Activated CD8-positive, alpha-beta T cell treated with anti-CD3 and anti-CD28 coated beads for 36 hours (primary cell): Measurements from ENCODE around the gene NHS. TPM values are rescaled to one million over a fixed set of nuclear protein-coding genes. Genes with fewer than 3 reads are reported as not detected.

Source experiments
- ATAC-seq: fragments of 200-7000 bp; cut with Tn5 transposase; one replicate; pipeline ENCODE4 v1.10.0; 2021; ENCODE audit warnings: mild to moderate bottlenecking, moderate library complexity
- CTCF ChIA-PET: fragments of 350-600 bp; sonication (Branson Sonifier 250); formaldehyde crosslinking; loops from one replicate; lab custom pipeline; 2021; ENCODE audit warnings: antibody characterized with exemption; lab: Charles Lee
- POLR2A ChIA-PET: fragments of 350-600 bp; sonication (Branson Sonifier 250); formaldehyde crosslinking; loops from one replicate; lab custom pipeline; 2021; ENCODE audit warnings: antibody characterized with exemption; lab: Charles Lee
- DNase-seq: peaks from one replicate; pipeline ENCODE4 v3.0.0-alpha.2; 2020
- H3K27ac Mint-ChIP-seq: one replicate; pipeline ENCODE4 v1.8.0; 2021; ENCODE audit warnings: mild to moderate bottlenecking, mixed read lengths
- H3K27me3 Mint-ChIP-seq: one replicate; pipeline ENCODE4 v1.8.0; 2021; ENCODE audit warnings: mixed read lengths
- H3K36me3 Mint-ChIP-seq: one replicate; pipeline ENCODE4 v1.8.0; 2021; ENCODE audit warnings: low read depth, mixed read lengths
- H3K4me1 Mint-ChIP-seq: one replicate; pipeline ENCODE4 v1.8.0; 2021; ENCODE audit warnings: low read depth, mixed read lengths
- H3K4me3 Mint-ChIP-seq: one replicate; pipeline ENCODE4 v1.8.0; 2021; ENCODE audit warnings: mild to moderate bottlenecking, moderate library complexity, mixed read lengths
- H3K9me3 Mint-ChIP-seq: one replicate; pipeline ENCODE4 v1.8.0; 2021; ENCODE audit warnings: mixed read lengths
- CTCF ChIP-seq: fragments of 200-600 bp; IDR thresholded peaks from one replicate; pipeline ENCODE4 v1.8.0; 2022; ENCODE audit warnings: antibody characterized with exemption, mild to moderate bottlenecking
- intact Hi-C: fragments of 100-400 bp; cut with micrococcal nuclease; formaldehyde crosslinking; loops from one replicate; pipeline ENCODE4 v1.10.0; 2022
- total RNA-seq, 2 experiments: library from RNA; stranded (reverse); gene quantifications; one replicate each; pipeline ENCODE4 v1.2.3, GENCODE V29; 2021

Gene NHS
- total RNA-seq, 2 experiments from 2014 or later = 6.9 to 7.3 TPM

DNA sequence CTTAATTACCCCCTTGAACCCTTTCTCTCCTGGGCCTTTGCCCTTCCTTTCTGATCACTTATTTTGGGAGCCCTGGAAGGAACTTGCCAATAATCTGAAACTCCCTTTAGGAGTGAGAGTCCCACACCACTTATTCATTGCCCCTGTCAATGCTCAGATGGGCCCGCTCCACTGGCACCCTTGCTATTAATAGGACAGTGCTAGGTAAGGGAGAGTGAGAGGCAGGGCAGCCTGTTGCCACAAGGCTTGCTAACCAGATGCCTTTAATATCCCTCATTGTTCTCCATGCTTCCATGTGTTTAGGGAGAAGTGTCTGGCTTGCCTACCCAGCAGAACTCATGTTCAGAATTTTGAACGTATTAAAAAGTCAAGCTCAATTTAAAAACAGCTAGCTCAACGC is 1.7 kb upstream of the NHS start:
- CTCF ChIA-PET = no interaction called here
- intact Hi-C loops = no loop called here

DNA sequence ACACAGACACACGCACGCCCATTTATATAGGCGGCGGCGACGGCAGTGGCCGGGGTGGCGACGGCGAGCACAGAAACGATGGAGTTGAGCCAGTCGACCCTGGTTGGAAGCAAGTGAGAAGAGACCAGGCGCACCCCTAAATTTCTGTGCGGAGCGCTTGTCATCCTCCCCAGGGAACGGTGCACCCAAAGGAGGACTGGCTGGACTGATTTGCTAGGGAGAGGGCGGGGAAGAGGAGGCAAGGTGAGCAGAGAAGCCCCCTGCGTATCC is 302 bp downstream of the NHS start:
- intact Hi-C loops = loop anchor here (5.0 kb wide), 1 partner anchor 317 kb away; no protein-coding TSS in a partner anchor
- DNase-seq (no peak), ATAC-seq (no peak)
- H3K4me1 Mint-ChIP-seq = peaks cover 6% of the 10 kb centered on the region
- no peak overlapping the region for H3K27ac Mint-ChIP-seq
- CTCF ChIA-PET = no interaction called here
- peaks cover 37% of the 10 kb centered on the region for H3K27me3 Mint-ChIP-seq
- no peak for TF ChIP-seq CTCF
- H3K9me3 Mint-ChIP-seq = no peaks in the 10 kb centered on the region
- H3K36me3 Mint-ChIP-seq = no peaks in the 10 kb centered on the region
- peak overlapping the region; percentile 17 for H3K4me3 Mint-ChIP-seq
- POLR2A ChIA-PET = no interaction called here

More for the DNA sequence above, 1.7 kb upstream of the NHS start:
- POLR2A ChIA-PET = no interaction called here
- no peak for DNase-seq
- Mint-ChIP-seq H3K4me1 (peaks cover 6% of the 10 kb centered on the region), H3K4me3 (no peak overlapping the region), H3K27ac (no peak overlapping the region), H3K9me3 (no peaks in the 10 kb centered on the region), H3K27me3 (peaks cover 28% of the 10 kb centered on the region), H3K36me3 (no peaks in the 10 kb centered on the region)
- TF ChIP-seq CTCF = no peak
- no peak for ATAC-seq

- no peaks in the 10 kb centered on the region for H3K36me3 Mint-ChIP-seq
- ATAC-seq (no peak), DNase-seq (no peak)
- H3K27ac Mint-ChIP-seq = no peak overlapping the region
- no peaks in the 10 kb centered on the region for H3K9me3 Mint-ChIP-seq
- H3K27me3 Mint-ChIP-seq = peaks cover 38% of the 10 kb centered on the region
- H3K4me3 Mint-ChIP-seq = peak overlapping the region; percentile 17
- intact Hi-C loops = loop anchor here (5.0 kb wide), 1 partner anchor 316 kb away; no protein-coding TSS in a partner anchor
- ChIA-PET CTCF (no interaction called here), POLR2A (no interaction called here)
- no peak for TF ChIP-seq CTCF
- H3K4me1 Mint-ChIP-seq = peaks cover 6% of the 10 kb centered on the region
These were observed 834 bp downstream of the NHS start for GRCh38 chrX:17375637-17376430.

DNA sequence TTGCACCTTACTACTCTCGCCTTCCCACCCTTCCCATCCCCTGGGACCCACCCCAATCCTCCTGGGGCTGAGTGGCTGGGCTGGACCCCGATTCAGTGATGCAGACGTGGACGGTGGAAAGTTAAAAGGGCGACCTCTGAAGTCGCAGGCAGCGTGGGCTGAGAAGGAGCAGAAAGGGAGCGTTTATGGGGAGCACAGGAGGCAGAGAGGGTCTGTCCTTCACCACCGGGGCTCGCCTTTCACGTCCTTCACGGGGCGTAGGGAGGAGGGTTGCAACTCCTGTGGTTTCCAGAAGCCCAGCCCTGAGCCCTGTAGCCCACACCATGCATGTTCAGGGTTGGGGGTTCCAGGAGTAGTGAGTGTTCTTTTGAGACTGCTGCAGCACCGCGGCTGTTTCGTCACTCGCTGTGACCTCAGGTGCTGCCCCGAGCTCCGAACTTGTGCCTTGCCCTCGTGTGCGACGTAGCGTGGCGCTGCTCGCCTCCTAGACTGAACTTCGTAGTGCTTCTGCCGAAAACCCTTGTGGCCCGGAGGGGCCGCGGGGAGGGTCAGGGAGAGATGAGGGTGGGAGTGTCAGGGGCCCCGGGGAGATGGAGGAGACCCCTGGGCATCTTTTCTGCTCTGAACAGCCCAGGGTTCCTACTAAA is 1.6 kb downstream of the NHS start:
- Mint-ChIP-seq H3K27ac (no peak overlapping the region), H3K4me3 (no peak overlapping the region), H3K27me3 (peaks cover 36% of the 10 kb centered on the region), H3K4me1 (peaks cover 6% of the 10 kb centered on the region), H3K36me3 (no peaks in the 10 kb centered on the region), H3K9me3 (no peaks in the 10 kb centered on the region)
- ChIA-PET CTCF (no interaction called here), POLR2A (no interaction called here)
- no peak for TF ChIP-seq CTCF
- peak; percentile 38 for DNase-seq
- intact Hi-C loops = loop anchor here (5.0 kb wide), 1 partner anchor 316 kb away; no protein-coding TSS in a partner anchor
- ATAC-seq = peak; percentile 20

- peak; percentile 72 for ATAC-seq
- H3K27ac Mint-ChIP-seq = no peak overlapping the region
- no peak for TF ChIP-seq CTCF
- H3K4me3 Mint-ChIP-seq = peak overlapping the region; percentile 31
- no peaks in the 10 kb centered on the region for H3K36me3 Mint-ChIP-seq
- intact Hi-C loops = loop anchor here (5.0 kb wide), 1 partner anchor 315 kb away; no protein-coding TSS in a partner anchor
- peak; percentile 47 for DNase-seq
- peaks cover 6% of the 10 kb centered on the region for H3K4me1 Mint-ChIP-seq
- POLR2A ChIA-PET = no interaction called here
- CTCF ChIA-PET = no interaction called here
- no peaks in the 10 kb centered on the region for H3K9me3 Mint-ChIP-seq
- peaks cover 34% of the 10 kb centered on the region for H3K27me3 Mint-ChIP-seq
These were observed 2.2 kb downstream of the NHS start for GRCh38 chrX:17377091-17377717.
